Left ventricle myocardium inferior (tissue), 1 donor: ENCODE data around the gene TENT4B. TPM values are rescaled to one million over a fixed set of nuclear protein-coding genes. Genes with fewer than 3 reads are reported as not detected.

Experiments used
- DNase-seq: peaks from one replicate; pipeline ENCODE4 v3.0.0-alpha.2; 2020
- H3K27ac ChIP-seq: fragments of 200-600 bp; replicated peaks from 2 replicates; pipeline ENCODE4 v1.8.0; 2021
- H3K27me3 ChIP-seq: fragments of 200-600 bp; 2 replicates; pipeline ENCODE4 v1.8.0; 2021; ENCODE audit warnings: low read depth
- H3K36me3 ChIP-seq: fragments of 200-600 bp; 2 replicates; pipeline ENCODE4 v1.8.0; 2021
- H3K4me1 ChIP-seq: fragments of 200-600 bp; 2 replicates; pipeline ENCODE4 v1.8.0; 2021
- H3K4me3 ChIP-seq: fragments of 200-600 bp; 2 replicates; pipeline ENCODE4 v1.8.0; 2021; ENCODE audit warnings: mild to moderate bottlenecking, moderate library complexity
- H3K9me3 ChIP-seq: fragments of 200-600 bp; replicated peaks from 2 replicates; pipeline ENCODE4 v1.8.0; 2021
- CTCF ChIP-seq: fragments of 200-600 bp; IDR thresholded peaks from 2 replicates; pipeline ENCODE4 v1.8.0; 2021; ENCODE audit warnings: antibody characterized with exemption, mild to moderate bottlenecking, borderline replicate concordance
- intact Hi-C: fragments of 100-400 bp; cut with micrococcal nuclease; formaldehyde crosslinking; loops from one replicate; pipeline ENCODE4 v1.11.0; 2022
- total RNA-seq: library from RNA; stranded (reverse); fragmentation: NEBNext Ultra II Directional; extraction: Animal tissue kit (Norgen Biotek cat#: 25700); gene quantifications from one replicate; pipeline ENCODE4 v1.2.1, GENCODE V29; 2021
- donor health status: DM: no; HTN: yes; CAD: no; lungs with severe emphysema.

Gene TENT4B
- total RNA-seq, 1 donor from 2014 or later = 7.5 TPM

GRCh38 chr16:50253514-50253910, 100.4 kb downstream of the TENT4B start:
- Histone ChIP-seq H3K27ac (no peak overlapping the region), H3K36me3 (no peaks in the 10 kb centered on the region), H3K27me3 (peaks cover 14% of the 10 kb centered on the region), H3K4me1 (peaks cover 1% of the 10 kb centered on the region), H3K9me3 (peaks cover 7% of the 10 kb centered on the region), H3K4me3 (no peak overlapping the region)
- DNase-seq = no peak
- intact Hi-C loops = no loop called here
- no peak for TF ChIP-seq CTCF

- Histone ChIP-seq H3K4me3 (no peak overlapping the region), H3K36me3 (no peaks in the 10 kb centered on the region), H3K4me1 (peaks cover 6% of the 10 kb centered on the region), H3K9me3 (peaks cover 7% of the 10 kb centered on the region), H3K27ac (no peak overlapping the region), H3K27me3 (peaks cover 14% of the 10 kb centered on the region)
- TF ChIP-seq CTCF = no peak
- intact Hi-C loops = no loop called here
- no peak for DNase-seq
These were observed 101.0 kb downstream of the TENT4B start for GRCh38 chr16:50254072-50254471.

- intact Hi-C loops = no loop called here
- Histone ChIP-seq H3K4me1 (peaks cover 15% of the 10 kb centered on the region), H3K27ac (no peak overlapping the region), H3K36me3 (no peaks in the 10 kb centered on the region), H3K9me3 (peaks cover 7% of the 10 kb centered on the region), H3K27me3 (peaks cover 19% of the 10 kb centered on the region), H3K4me3 (no peak overlapping the region)
- TF ChIP-seq CTCF = no peak
- no peak for DNase-seq
These were observed 102.4 kb downstream of the TENT4B start for GRCh38 chr16:50255538-50255937.

GRCh38 chr16:50256604-50257003, 103.5 kb downstream of the TENT4B start:
- Histone ChIP-seq H3K36me3 (no peaks in the 10 kb centered on the region), H3K4me1 (peaks cover 17% of the 10 kb centered on the region), H3K9me3 (peaks cover 7% of the 10 kb centered on the region), H3K27me3 (peaks cover 30% of the 10 kb centered on the region), H3K4me3 (no peak overlapping the region), H3K27ac (no peak overlapping the region)
- intact Hi-C loops = no loop called here
- no peak for TF ChIP-seq CTCF
- DNase-seq = no peak

GRCh38 chr16:50257876-50258275, 104.8 kb downstream of the TENT4B start:
- Histone ChIP-seq H3K4me3 (no peak overlapping the region), H3K9me3 (peaks cover 7% of the 10 kb centered on the region), H3K4me1 (peaks cover 19% of the 10 kb centered on the region), H3K36me3 (no peaks in the 10 kb centered on the region), H3K27ac (no peak overlapping the region), H3K27me3 (peaks cover 40% of the 10 kb centered on the region)
- no peak for TF ChIP-seq CTCF
- DNase-seq = no peak
- intact Hi-C loops = no loop called here
